HG03139 (cell line): ENCODE results near the gene ELF1.
"Not testable (repeated sequence)": the region's sequence is repeated elsewhere in the genome, so short reads cannot be mapped to it uniquely, and the experiment has no call there.

ENCODE experiments used
- ATAC-seq: cut with Tn5 transposase; IDR thresholded peaks from one replicate; pipeline ENCODE4 v1.9.1; 2021; ENCODE audit not compliant: unreplicated experiment

ELF1 gene

GRCh38 chr13:41042419-41042818 lies 23.3 kb upstream of the ELF1 start:
- ATAC-seq: not testable (repeated sequence)

- ATAC-seq: no peak
Observed at GRCh38 chr13:41040584-41041334, 21.6 kb upstream of the ELF1 start.

- ATAC-seq: no peak
Observed at GRCh38 chr13:41039746-41040145, 20.6 kb upstream of the ELF1 start.

- not testable (repeated sequence) for ATAC-seq
Observed at GRCh38 chr13:41036557-41036956, 17.4 kb upstream of the ELF1 start.

GRCh38 chr13:41034881-41035280 lies 15.8 kb upstream of the ELF1 start:
- no peak for ATAC-seq

GRCh38 chr13:41034382-41034781 lies 15.3 kb upstream of the ELF1 start:
- no peak for ATAC-seq

- ATAC-seq: no peak
Observed at GRCh38 chr13:41032691-41033376, 13.7 kb upstream of the ELF1 start.

GRCh38 chr13:41029629-41030028 lies 10.5 kb upstream of the ELF1 start:
- no peak for ATAC-seq

- no peak for ATAC-seq
Observed at GRCh38 chr13:41028051-41028450, 8.9 kb upstream of the ELF1 start.

GRCh38 chr13:41026788-41027187 lies 7.7 kb upstream of the ELF1 start:
- ATAC-seq: no peak

GRCh38 chr13:41025518-41025917 lies 6.4 kb upstream of the ELF1 start:
- ATAC-seq: no peak

- peak; percentile 40 for ATAC-seq
Observed at GRCh38 chr13:41019578-41020347, 647 bp upstream of the ELF1 start.

GRCh38 chr13:41018602-41018948 lies 541 bp downstream of the ELF1 start:
- ATAC-seq: no peak

- no peak for ATAC-seq
Observed at GRCh38 chr13:41017817-41018601, 1.1 kb downstream of the ELF1 start.

- ATAC-seq: no peak
Observed at GRCh38 chr13:41017159-41017558, 2.0 kb downstream of the ELF1 start.

GRCh38 chr13:41015920-41016319 lies 3.2 kb downstream of the ELF1 start:
- no peak for ATAC-seq

- no peak for ATAC-seq
Observed at GRCh38 chr13:41013835-41014234, 5.3 kb downstream of the ELF1 start.

- ATAC-seq: no peak
Observed at GRCh38 chr13:41012536-41012935, 6.6 kb downstream of the ELF1 start.

- no peak for ATAC-seq
Observed at GRCh38 chr13:41011382-41011956, 7.6 kb downstream of the ELF1 start.

- no peak for ATAC-seq
Observed at GRCh38 chr13:41008349-41008980, 10.7 kb downstream of the ELF1 start.
